ENCODE results near the gene CCDC3. TPM values are rescaled to one million over a fixed set of nuclear protein-coding genes. Genes with fewer than 3 reads are reported as not detected.

CCDC3 gene
- polyA plus RNA-seq, 2 of the 4 experiments (the other 2 are of a cell fraction): 0.58 to 0.94 TPM

DNA sequence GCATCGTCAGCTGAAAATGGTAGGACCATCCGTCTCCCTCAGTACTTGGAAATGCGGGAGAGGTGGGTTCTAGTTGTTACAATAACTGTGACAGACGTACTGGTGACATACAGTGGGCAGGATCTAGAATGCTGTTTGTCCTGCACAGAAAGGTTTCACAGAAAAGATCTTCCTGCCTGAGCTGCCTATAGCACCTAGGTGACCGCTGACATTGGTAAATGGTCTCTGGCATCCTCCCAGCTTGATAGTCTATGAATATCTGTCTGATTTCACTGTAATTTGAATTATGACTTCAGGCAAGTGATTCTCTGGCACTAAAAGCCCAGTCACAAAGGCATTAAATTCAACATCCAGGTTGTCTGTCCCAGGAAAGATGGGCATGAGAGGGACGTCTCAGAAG, 38.2 kb upstream of the CCDC3 start:
- no peak overlapping the region for H3K27ac ChIP-seq
- peaks cover 2% of the 10 kb centered on the region; the same call in 1 of the 3 replicates for H3K9me3 ChIP-seq
- WGBS (ENCODE audit: missing lambda C conversion rate): 73% methylated on average over 6 of the region's 6 CpGs
- H3K4me1 ChIP-seq: peaks cover 4% of the 10 kb centered on the region; the same call in 1 of the 3 replicates
- H3K4me2 ChIP-seq: peak overlapping the region; percentile 41; the same call in 2 of the 3 replicates
- ATAC-seq (no peak), FAIRE-seq (no peak), DNase-seq (ENCODE audit: low read depth in 1 of 2, low spot score in 1 of 2) (no peak)
- no peak overlapping the region for H3K4me3 ChIP-seq
- CTCF ChIA-PET: interaction anchor here (1.0 to 1.5 kb wide), 2 partner anchors 17 to 35 kb away, joined by 3 to 5 read pairs; no protein-coding TSS in a partner anchor
- TF ChIP-seq CBX8 (IDR thresholded peaks at IDR 0.05) (no peak), ZC3H11A (IDR thresholded peaks at IDR 0.05) (no peak), RAD21 (conservative IDR thresholded peaks at IDR 0.05 in 1 of 2, IDR thresholded peaks at IDR 0.05 in 1 of 2) (no peak), TFCP2L1 (CRISPR knock-in tag; IDR thresholded peaks at IDR 0.05) (no peak), ZNF302 (CRISPR knock-in tag; IDR thresholded peaks at IDR 0.05) (no peak), MYC (IDR thresholded peaks at IDR 0.05; ENCODE audit: borderline replicate concordance, low read length) (no peak), FOSB (CRISPR knock-in tag; IDR thresholded peaks at IDR 0.05) (no peak), PHF8 (IDR thresholded peaks at IDR 0.05; ENCODE audit: borderline replicate concordance, low read depth) (no peak), CHD2 (IDR thresholded peaks at IDR 0.05; ENCODE audit: low read length, partially characterized antibody) (no peak), RFX5 (IDR thresholded peaks at IDR 0.05) (no peak), HDAC2 (IDR thresholded peaks at IDR 0.05) (no peak), ELK1 (IDR thresholded peaks at IDR 0.05; ENCODE audit: low read depth, low read length) (no peak)
- TF ChIP-seq, protein P1, sequence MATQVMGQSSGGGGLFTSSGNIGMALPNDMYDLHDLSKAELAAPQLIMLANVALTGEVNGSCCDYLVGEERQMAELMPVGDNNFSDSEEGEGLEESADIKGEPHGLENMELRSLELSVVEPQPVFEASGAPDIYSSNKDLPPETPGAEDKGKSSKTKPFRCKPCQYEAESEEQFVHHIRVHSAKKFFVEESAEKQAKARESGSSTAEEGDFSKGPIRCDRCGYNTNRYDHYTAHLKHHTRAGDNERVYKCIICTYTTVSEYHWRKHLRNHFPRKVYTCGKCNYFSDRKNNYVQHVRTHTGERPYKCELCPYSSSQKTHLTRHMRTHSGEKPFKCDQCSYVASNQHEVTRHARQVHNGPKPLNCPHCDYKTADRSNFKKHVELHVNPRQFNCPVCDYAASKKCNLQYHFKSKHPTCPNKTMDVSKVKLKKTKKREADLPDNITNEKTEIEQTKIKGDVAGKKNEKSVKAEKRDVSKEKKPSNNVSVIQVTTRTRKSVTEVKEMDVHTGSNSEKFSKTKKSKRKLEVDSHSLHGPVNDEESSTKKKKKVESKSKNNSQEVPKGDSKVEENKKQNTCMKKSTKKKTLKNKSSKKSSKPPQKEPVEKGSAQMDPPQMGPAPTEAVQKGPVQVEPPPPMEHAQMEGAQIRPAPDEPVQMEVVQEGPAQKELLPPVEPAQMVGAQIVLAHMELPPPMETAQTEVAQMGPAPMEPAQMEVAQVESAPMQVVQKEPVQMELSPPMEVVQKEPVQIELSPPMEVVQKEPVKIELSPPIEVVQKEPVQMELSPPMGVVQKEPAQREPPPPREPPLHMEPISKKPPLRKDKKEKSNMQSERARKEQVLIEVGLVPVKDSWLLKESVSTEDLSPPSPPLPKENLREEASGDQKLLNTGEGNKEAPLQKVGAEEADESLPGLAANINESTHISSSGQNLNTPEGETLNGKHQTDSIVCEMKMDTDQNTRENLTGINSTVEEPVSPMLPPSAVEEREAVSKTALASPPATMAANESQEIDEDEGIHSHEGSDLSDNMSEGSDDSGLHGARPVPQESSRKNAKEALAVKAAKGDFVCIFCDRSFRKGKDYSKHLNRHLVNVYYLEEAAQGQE (IDR thresholded peaks at IDR 0.05): no peak
- POLR2A ChIA-PET: no interaction called here

GRCh38 chr10:13038391-13038790, 36.9 kb upstream of the CCDC3 start:
- DNase-seq (ENCODE audit: low read depth in 1 of 2, low spot score in 1 of 2): no peak
- TF ChIP-seq, protein P2, sequence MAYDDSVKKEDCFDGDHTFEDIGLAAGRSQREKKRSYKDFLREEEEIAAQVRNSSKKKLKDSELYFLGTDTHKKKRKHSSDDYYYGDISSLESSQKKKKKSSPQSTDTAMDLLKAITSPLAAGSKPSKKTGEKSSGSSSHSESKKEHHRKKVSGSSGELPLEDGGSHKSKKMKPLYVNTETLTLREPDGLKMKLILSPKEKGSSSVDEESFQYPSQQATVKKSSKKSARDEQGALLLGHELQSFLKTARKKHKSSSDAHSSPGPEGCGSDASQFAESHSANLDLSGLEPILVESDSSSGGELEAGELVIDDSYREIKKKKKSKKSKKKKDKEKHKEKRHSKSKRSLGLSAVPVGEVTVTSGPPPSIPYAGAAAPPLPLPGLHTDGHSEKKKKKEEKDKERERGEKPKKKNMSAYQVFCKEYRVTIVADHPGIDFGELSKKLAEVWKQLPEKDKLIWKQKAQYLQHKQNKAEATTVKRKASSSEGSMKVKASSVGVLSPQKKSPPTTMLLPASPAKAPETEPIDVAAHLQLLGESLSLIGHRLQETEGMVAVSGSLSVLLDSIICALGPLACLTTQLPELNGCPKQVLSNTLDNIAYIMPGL (CRISPR knock-in tag; IDR thresholded peaks at IDR 0.05; ENCODE audit: borderline replicate concordance): no peak
- no peak for TF ChIP-seq JUN (IDR thresholded peaks at IDR 0.05)
- TF ChIP-seq, protein P3, sequence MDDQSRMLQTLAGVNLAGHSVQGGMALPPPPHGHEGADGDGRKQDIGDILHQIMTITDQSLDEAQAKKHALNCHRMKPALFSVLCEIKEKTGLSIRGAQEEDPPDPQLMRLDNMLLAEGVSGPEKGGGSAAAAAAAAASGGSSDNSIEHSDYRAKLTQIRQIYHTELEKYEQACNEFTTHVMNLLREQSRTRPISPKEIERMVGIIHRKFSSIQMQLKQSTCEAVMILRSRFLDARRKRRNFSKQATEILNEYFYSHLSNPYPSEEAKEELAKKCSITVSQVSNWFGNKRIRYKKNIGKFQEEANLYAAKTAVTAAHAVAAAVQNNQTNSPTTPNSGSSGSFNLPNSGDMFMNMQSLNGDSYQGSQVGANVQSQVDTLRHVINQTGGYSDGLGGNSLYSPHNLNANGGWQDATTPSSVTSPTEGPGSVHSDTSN (IDR thresholded peaks at IDR 0.05): no peak
- no peak for TF ChIP-seq KDM1A (IDR thresholded peaks at IDR 0.05; ENCODE audit: low read depth)
- no peak for TF ChIP-seq RNF2 (IDR thresholded peaks at IDR 0.05; ENCODE audit: borderline replicate concordance, low read depth)
- TF ChIP-seq ZC3H11A (IDR thresholded peaks at IDR 0.05): no peak
- no peak for TF ChIP-seq PHF8 (IDR thresholded peaks at IDR 0.05; ENCODE audit: borderline replicate concordance, low read depth)
- no peak for TF ChIP-seq POLR2AphosphoS2 (conservative IDR thresholded peaks at IDR 0.05; ENCODE audit: low read length)
- no peak for TF ChIP-seq NPAS2 (CRISPR knock-in tag; IDR thresholded peaks at IDR 0.05; ENCODE audit: borderline replicate concordance)
- no peak for TF ChIP-seq KDM5A (IDR thresholded peaks at IDR 0.05)
- no peak for TF ChIP-seq ELK1 (IDR thresholded peaks at IDR 0.05; ENCODE audit: low read depth, low read length)
- no peak for TF ChIP-seq HDAC2 (IDR thresholded peaks at IDR 0.05)
- TF ChIP-seq ZNF302 (CRISPR knock-in tag; IDR thresholded peaks at IDR 0.05): no peak
- TF ChIP-seq RARB (CRISPR knock-in tag; IDR thresholded peaks at IDR 0.05): no peak
- no peak for TF ChIP-seq SMC3 (IDR thresholded peaks at IDR 0.05)
- no peak for TF ChIP-seq CEBPB (IDR thresholded peaks at IDR 0.05)
- Histone ChIP-seq H3K9me3 (no peaks in the 10 kb centered on the region; the same call in 2 of the 3 replicates), H3K4me3 (no peak overlapping the region), H3K27ac (no peak overlapping the region), H3K4me1 (peaks cover 4% of the 10 kb centered on the region; the same call in 1 of the 3 replicates), H3K4me2 (no peak overlapping the region)
- WGBS (ENCODE audit: missing lambda C conversion rate): 25% methylated on average over 2 of the region's 2 CpGs
- ChIA-PET CTCF (interaction anchor here (0.7 to 1.8 kb wide), 5 partner anchors 9 to 36 kb away, joined by 3 to 5 read pairs (median 3); no protein-coding TSS in a partner anchor), POLR2A (no interaction called here)
- FAIRE-seq: no peak
- ATAC-seq: peak in 1 of 2 experiments; percentile 38; a peak in 1 of 6 replicates
